OCI-LY1 (cell line): ENCODE results near the gene SAFB.

Source experiments
- H2AFZ ChIP-seq: fragments of 200-600 bp; sonication (generic), shearing (Covaris generic); 2 replicates; pipeline ENCODE4 v1.6.0; 2014; ENCODE audit warnings: antibody characterized with exemption, mild to moderate bottlenecking, low read length
- H3F3A ChIP-seq: fragments of 200-600 bp; sonication (generic), shearing (Covaris generic); 2 replicates; pipeline ENCODE4 v1.6.0; 2014; ENCODE audit warnings: mild to moderate bottlenecking, antibody characterized with exemption, low read length, moderate library complexity; ENCODE audit not compliant: insufficient read depth
- H3K27ac ChIP-seq: fragments of 200-600 bp; sonication (generic); 2 replicates; pipeline ENCODE4 v1.5.1; 2014; ENCODE audit warnings: low read length, mixed run types, mild to moderate bottlenecking, low read depth; ENCODE audit not compliant: poor library complexity, severe bottlenecking
- H3K27me3 ChIP-seq: fragments of 200-600 bp; sonication (generic); 2 replicates; pipeline ENCODE4 v1.6.0; 2014; ENCODE audit warnings: antibody characterized with exemption, mild to moderate bottlenecking, low read length, moderate library complexity; ENCODE audit not compliant: insufficient read depth
- H3K36me3 ChIP-seq: fragments of 200-600 bp; sonication (generic); 2 replicates; pipeline ENCODE4 v1.6.1; 2014; ENCODE audit warnings: mild to moderate bottlenecking, antibody characterized with exemption, low read length, moderate library complexity, mixed read lengths; ENCODE audit not compliant: insufficient read depth
- H3K4me1 ChIP-seq: fragments of 200-600 bp; sonication (generic); 2 replicates; pipeline ENCODE4 v1.5.1; 2014; ENCODE audit warnings: mild to moderate bottlenecking, low read length, moderate library complexity; ENCODE audit not compliant: insufficient read depth, severe bottlenecking
- H3K4me2 ChIP-seq: fragments of 200-600 bp; sonication (generic), shearing (Covaris generic); 2 replicates; pipeline ENCODE4 v1.6.1; 2014; ENCODE audit warnings: low read length
- H3K4me3 ChIP-seq: fragments of 200-600 bp; sonication (generic); 2 replicates; pipeline ENCODE4 v1.5.1; 2014; ENCODE audit warnings: low read length, low read depth, mild to moderate bottlenecking, mixed read lengths; ENCODE audit not compliant: poor library complexity, severe bottlenecking
- H3K79me2 ChIP-seq: fragments of 200-600 bp; shearing (Covaris generic); 2 replicates; pipeline ENCODE4 v1.6.1; 2016; ENCODE audit warnings: mixed run types, low read length, mixed read lengths; ENCODE audit not compliant: insufficient read depth
- H3K9ac ChIP-seq: fragments of 200-600 bp; sonication (generic), shearing (Covaris generic); 2 replicates; pipeline ENCODE4 v1.6.1; 2014; ENCODE audit warnings: mild to moderate bottlenecking, low read length, mixed read lengths
- H3K9me2 ChIP-seq: fragments of 200-600 bp; sonication (generic), shearing (Covaris generic); 2 replicates; pipeline ENCODE4 v1.6.1; 2014; ENCODE audit warnings: low read depth, mild to moderate bottlenecking, low read length, mixed read lengths
- H3K9me3 ChIP-seq: fragments of 200-600 bp; shearing (Covaris generic); 2 replicates; pipeline ENCODE4 v1.6.1; 2014; ENCODE audit warnings: low read length, mixed read lengths
- H4K20me1 ChIP-seq: fragments of 200-600 bp; sonication (generic), shearing (Covaris generic); 2 replicates; pipeline ENCODE4 v1.6.0; 2016; ENCODE audit warnings: mild to moderate bottlenecking, low read length; ENCODE audit not compliant: insufficient read depth
- EZH2 ChIP-seq: fragments of 200-600 bp; sonication (generic), shearing (Covaris generic); IDR thresholded peaks from 2 replicates; pipeline ENCODE4 v1.8.0; 2017; ENCODE audit warnings: borderline replicate concordance, mixed run types, mild to moderate bottlenecking, antibody characterized with exemption, low read length, moderate library complexity, mixed read lengths
- TF ChIP-seq, protein P1 (sequence below): fragments of 200-600 bp; sonication (generic), shearing (Covaris generic); IDR thresholded peaks from 2 replicates; pipeline ENCODE4 v1.5.1; 2017; ENCODE audit warnings: mild to moderate bottlenecking, antibody characterized with exemption, low read length, moderate library complexity, mixed read lengths

SAFB gene

GRCh38 chr19:5693195-5694166 lies 70.6 kb downstream of the SAFB start:
- H3K79me2 ChIP-seq: peaks cover 32% of the 10 kb centered on the region
- H3F3A ChIP-seq: no peaks in the 10 kb centered on the region

GRCh38 chr19:5694167-5694955 lies 71.5 kb downstream of the SAFB start:
- no peaks in the 10 kb centered on the region for H3K9me2 ChIP-seq
- no peaks in the 10 kb centered on the region for H3F3A ChIP-seq
- peaks cover 32% of the 10 kb centered on the region for H3K79me2 ChIP-seq
- H3K4me2 ChIP-seq: peak overlapping the region; percentile 18; the same call in 1 of the 2 replicates
- H2AFZ ChIP-seq: no peak overlapping the region
- no peak for TF ChIP-seq EZH2
- TF ChIP-seq, protein P1, sequence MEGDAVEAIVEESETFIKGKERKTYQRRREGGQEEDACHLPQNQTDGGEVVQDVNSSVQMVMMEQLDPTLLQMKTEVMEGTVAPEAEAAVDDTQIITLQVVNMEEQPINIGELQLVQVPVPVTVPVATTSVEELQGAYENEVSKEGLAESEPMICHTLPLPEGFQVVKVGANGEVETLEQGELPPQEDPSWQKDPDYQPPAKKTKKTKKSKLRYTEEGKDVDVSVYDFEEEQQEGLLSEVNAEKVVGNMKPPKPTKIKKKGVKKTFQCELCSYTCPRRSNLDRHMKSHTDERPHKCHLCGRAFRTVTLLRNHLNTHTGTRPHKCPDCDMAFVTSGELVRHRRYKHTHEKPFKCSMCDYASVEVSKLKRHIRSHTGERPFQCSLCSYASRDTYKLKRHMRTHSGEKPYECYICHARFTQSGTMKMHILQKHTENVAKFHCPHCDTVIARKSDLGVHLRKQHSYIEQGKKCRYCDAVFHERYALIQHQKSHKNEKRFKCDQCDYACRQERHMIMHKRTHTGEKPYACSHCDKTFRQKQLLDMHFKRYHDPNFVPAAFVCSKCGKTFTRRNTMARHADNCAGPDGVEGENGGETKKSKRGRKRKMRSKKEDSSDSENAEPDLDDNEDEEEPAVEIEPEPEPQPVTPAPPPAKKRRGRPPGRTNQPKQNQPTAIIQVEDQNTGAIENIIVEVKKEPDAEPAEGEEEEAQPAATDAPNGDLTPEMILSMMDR: no peak
- H3K36me3 ChIP-seq: peaks cover 84% of the 10 kb centered on the region
- peaks cover 48% of the 10 kb centered on the region for H3K4me1 ChIP-seq
- no peak overlapping the region for H3K27ac ChIP-seq
- H3K4me3 ChIP-seq: no peak overlapping the region
- H3K9ac ChIP-seq: no peak overlapping the region
- no peaks in the 10 kb centered on the region for H3K27me3 ChIP-seq
- no peaks in the 10 kb centered on the region for H4K20me1 ChIP-seq
- no peaks in the 10 kb centered on the region for H3K9me3 ChIP-seq

More at GRCh38 chr19:5693195-5694166, 70.6 kb downstream of the SAFB start:
- peaks cover 81% of the 10 kb centered on the region for H3K36me3 ChIP-seq
- H3K9ac ChIP-seq: no peak overlapping the region; the same call in 1 of the 2 replicates
- H3K9me2 ChIP-seq: no peaks in the 10 kb centered on the region
- peak overlapping the region; percentile 99 for H3K4me3 ChIP-seq
- peaks cover 39% of the 10 kb centered on the region for H3K4me1 ChIP-seq
- no peaks in the 10 kb centered on the region for H3K9me3 ChIP-seq
- H2AFZ ChIP-seq: no peak overlapping the region
- no peak for TF ChIP-seq EZH2
- TF ChIP-seq, protein P1: no peak
- no peaks in the 10 kb centered on the region for H3K27me3 ChIP-seq
- H4K20me1 ChIP-seq: no peaks in the 10 kb centered on the region
- peak overlapping the region; percentile 68; the same call in 1 of the 2 replicates for H3K4me2 ChIP-seq
- no peak overlapping the region for H3K27ac ChIP-seq

- Histone ChIP-seq H4K20me1 (no peaks in the 10 kb centered on the region), H3K27me3 (no peaks in the 10 kb centered on the region), H3K36me3 (peaks cover 86% of the 10 kb centered on the region), H3F3A (no peaks in the 10 kb centered on the region), H3K4me2 (no peak overlapping the region; the same call in 1 of the 2 replicates), H3K9me2 (no peaks in the 10 kb centered on the region), H3K9ac (no peak overlapping the region; the same call in 1 of the 2 replicates), H3K4me1 (peaks cover 51% of the 10 kb centered on the region), H3K79me2 (peaks cover 32% of the 10 kb centered on the region), H2AFZ (no peak overlapping the region), H3K4me3 (no peak overlapping the region), H3K9me3 (no peaks in the 10 kb centered on the region), H3K27ac (peak overlapping the region; percentile 73)
- no peak for TF ChIP-seq EZH2
- TF ChIP-seq, protein P1: no peak
Measured at GRCh38 chr19:5694956-5695648, 72.2 kb downstream of the SAFB start.
